NCI-H82 treated with DMSO at 0.1 percent for 48 hours (cell line): ENCODE measurements around the gene FBXO3.
"Not testable (repeated sequence)": the region's sequence is repeated elsewhere in the genome, so short reads cannot be mapped to it uniquely, and the experiment has no call there.

Experiments used
- DNase-seq: peaks from one replicate; lab custom pipeline; 2025; ENCODE audit not compliant: unreplicated experiment; lab: John Stamatoyannopoulos, UW

FBXO3 gene

GRCh38 chr11:33773987-33774735 is at the start of gene FBXO3:
FBXO3 (minus strand) TSS chr11:33774520; CDS start chr11:33774497, 23 bp downstream.
- peak; percentile 48 for DNase-seq

DNA sequence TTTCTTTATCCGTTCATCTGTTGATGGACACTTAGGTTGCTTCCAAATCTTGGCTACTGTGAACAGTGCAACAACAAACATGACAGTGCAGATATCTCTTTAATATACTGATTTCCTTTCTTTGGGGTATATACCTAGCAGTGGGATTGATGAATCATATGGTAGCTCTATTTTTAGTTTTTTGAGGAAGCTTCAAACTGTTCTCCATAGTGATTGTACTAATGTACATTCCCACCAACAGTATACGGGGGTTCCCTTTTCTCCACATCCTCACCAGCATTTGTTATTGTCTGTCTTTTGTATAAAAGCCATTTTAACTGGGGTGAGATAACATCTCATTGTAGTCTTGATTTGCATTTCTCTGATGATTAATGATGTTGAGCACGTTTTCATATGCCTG is 48.7 kb upstream of the FBXO3 start:
- not testable (repeated sequence) for DNase-seq

DNA sequence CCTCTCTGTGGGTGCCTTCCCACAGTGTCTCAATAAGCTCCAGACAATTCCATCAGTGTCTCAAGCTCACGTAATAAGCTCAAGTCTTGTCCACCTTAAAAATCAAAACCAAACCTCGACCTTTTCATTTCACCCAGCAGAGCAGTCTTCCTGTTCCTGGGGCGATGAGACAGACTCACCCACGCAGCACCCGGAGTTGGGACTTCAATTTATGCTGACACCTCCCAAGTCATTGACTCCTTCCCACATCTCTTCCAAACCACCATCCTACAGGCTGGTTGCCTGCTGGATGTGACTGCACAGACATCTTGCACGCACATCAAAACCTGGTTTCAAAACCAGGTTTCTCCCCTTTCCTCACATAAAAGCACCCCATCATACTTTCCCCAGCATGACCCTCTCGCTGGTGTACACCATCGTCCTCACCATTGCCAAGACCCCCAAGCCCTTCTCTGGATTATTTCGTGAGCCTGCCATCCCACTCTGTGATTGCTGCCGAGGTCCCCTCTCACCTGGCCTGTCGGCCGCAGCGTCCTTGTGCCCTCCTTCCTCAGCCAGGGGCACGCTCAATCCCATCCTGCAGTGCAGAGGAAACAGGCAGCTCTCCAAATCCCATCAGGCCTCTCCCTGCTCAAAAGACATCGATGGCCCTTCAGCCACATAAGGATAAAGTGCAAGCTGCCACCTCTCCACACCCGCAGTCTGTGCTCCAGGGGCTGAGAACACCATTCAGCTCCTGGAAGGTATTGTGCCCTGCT is 45.1 kb upstream of the FBXO3 start:
- no peak for DNase-seq

DNA sequence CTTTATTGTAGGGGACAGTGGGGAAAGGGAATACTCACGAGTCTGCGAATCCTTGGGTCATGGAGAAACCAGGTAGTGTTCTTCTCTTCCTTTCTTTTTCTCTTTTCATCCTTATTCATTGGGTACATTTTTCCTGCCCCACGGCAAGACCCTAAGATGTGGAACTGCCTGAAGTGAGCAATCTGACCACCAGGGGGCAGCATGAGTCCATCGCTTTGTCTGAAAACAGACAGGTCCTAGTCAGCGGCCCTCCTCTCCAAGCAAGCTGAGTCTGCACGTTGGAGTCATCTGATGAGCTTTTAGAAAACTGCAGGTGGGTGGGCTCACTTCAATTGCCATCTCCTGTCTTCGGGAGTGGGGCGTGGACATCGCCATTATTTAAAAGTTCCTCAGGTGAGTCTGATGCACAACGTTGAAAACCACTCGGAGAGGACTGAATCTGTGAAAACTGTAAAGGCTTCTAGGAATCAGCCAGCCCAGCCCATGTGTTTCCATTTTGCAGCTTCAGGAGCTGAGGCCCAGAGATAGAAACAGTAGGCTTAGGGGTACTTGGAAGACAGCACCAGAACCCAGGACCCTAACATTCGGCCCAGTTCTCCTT is 34.0 kb upstream of the FBXO3 start:
- DNase-seq = peak; percentile 40

DNA sequence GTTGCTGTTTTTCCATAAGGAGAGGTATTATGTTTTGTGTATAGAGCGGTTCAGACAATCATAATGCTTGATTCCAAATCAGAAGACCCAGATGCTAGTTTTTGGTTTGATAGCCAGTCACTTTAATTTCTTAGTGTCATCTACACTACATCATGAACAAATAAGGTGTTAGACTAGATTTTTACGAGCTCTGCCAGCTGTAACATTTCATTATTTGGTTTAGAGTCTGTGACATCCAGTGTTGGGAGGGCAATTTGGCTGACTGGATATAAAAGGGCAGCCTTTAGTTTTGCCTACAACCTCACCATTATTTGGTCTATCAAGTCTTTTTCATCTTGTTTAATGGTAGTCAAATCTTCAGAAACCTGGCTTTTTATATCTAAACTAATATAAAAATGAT is 30.2 kb upstream of the FBXO3 start:
- DNase-seq = no peak

- peak; percentile 79 for DNase-seq
Observed at GRCh38 chr11:33802194-33802950, 28.1 kb upstream of the FBXO3 start.

DNA sequence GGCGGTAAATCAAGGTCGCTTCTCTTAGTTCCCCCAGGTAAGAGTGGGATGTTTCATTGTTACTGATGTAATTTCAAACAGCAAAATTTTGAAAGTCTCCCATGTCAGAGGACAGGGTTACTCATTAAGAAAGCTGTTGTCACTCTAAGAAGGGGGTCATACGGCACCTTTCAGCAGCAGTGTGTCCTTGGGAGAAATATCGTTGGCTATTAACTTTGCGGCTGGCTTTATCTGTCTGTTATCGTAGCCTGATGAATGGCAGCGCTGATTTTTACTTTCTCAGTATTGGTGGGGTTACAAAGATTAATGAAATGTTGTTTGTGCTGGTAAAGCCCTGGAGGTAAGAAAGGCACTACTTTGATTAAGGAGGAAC is 27.5 kb upstream of the FBXO3 start:
- no peak for DNase-seq

DNA sequence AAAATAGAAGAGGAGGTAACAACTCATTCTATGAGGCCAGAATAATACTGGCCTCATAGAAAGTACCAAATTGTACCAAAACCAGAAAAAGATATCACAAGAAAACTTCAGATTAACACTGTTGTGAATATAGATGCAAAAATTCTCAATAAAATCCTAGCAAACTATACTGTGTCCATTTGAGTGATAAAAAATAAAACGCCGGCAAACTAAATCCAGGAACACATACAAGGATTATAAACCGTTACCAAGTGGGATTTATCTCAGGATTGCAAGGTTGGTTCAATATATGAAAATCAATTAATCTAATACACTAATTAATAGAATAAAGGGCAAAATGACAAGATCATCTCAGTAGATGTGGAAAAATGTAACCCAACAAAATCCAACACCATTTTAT is 23.6 kb upstream of the FBXO3 start:
- DNase-seq = no peak

DNA sequence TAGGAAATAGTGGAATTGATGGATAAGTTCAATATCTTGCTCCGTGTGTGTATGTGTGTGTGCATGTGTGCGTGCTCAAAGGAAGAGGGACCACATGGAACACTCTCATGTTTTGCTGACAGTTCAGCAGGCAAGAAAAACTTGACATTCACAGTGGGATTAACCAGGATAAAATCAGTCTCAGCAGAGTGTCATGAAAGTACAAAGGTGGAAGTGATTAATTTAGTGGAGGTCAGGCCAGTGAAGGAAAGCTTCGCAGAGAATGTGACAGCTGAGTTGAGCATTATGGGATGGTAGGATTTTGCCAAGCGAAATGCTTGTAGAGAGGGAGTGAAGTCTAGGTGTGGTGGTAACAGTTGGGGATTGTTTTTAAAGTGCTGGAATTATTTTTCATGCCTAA is 15.7 kb upstream of the FBXO3 start:
- peak; percentile 51 for DNase-seq

GRCh38 chr11:33788095-33788494 is 13.8 kb upstream of the FBXO3 start:
- not testable (repeated sequence) for DNase-seq

DNA sequence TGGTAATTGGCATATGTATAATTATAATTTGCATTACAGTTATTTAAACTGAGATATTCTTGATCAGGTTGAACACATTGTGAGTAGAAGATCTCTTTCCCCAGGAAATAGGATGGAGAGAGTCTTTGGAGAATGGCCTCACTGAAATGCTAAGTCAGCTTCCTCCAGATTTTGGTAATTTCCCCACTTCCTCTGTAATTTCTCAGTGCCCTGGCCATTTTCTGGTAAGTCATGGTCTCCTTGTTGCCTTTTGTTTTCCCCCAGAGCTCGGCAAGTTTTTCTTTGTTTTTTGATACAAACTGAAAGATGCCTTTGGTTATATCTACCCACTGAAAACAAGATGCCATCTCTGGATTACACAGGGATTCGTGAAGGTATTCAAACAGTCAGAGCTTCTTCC is 12.8 kb upstream of the FBXO3 start:
- DNase-seq = no peak

GRCh38 chr11:33785609-33786008 is 11.3 kb upstream of the FBXO3 start:
- no peak for DNase-seq

GRCh38 chr11:33779849-33780528 is 5.7 kb upstream of the FBXO3 start:
- DNase-seq = no peak

DNA sequence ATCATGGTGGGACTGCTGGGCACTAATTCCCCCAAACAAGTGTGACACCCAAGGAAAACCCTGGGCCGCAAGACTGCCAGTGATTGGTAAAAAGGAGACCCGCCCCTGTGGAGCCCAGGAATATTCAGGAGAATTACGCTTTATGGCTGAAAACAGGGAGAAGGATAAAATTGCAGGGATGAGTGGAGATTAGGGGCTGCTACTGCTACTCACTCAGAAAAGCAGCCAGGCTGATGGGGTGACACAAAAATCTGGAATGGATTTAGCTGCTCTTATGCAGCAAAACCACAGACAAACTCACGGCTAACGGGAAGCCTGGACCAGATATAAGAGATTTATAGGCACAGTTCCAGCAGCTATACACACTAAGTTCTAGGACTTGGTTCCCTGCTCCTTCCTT is 4.4 kb upstream of the FBXO3 start:
- DNase-seq = peak; percentile 46

DNA sequence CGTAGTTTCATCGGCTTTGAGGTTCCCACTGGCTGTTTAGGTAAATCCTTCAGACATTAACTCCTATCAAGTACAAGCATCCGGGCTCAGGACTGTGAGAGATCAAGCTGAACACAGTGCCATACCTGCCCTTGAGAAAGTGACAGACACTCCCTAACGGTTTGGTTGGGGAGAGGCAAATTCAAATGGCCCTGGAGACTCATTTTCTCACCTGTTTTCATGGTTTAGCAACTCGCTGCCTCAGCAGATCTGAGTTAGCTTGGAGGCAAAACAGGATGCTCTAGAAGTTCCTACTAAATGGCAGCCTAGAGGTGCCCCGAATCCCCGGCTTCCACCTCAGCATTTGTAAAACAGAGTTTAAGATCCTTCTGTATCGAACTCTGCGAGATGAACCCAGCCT is 3.6 kb upstream of the FBXO3 start:
- DNase-seq = no peak

GRCh38 chr11:33775832-33776470 is 1.6 kb upstream of the FBXO3 start:
- no peak for DNase-seq

GRCh38 chr11:33775467-33775807 is 1.1 kb upstream of the FBXO3 start:
- no peak for DNase-seq

DNA sequence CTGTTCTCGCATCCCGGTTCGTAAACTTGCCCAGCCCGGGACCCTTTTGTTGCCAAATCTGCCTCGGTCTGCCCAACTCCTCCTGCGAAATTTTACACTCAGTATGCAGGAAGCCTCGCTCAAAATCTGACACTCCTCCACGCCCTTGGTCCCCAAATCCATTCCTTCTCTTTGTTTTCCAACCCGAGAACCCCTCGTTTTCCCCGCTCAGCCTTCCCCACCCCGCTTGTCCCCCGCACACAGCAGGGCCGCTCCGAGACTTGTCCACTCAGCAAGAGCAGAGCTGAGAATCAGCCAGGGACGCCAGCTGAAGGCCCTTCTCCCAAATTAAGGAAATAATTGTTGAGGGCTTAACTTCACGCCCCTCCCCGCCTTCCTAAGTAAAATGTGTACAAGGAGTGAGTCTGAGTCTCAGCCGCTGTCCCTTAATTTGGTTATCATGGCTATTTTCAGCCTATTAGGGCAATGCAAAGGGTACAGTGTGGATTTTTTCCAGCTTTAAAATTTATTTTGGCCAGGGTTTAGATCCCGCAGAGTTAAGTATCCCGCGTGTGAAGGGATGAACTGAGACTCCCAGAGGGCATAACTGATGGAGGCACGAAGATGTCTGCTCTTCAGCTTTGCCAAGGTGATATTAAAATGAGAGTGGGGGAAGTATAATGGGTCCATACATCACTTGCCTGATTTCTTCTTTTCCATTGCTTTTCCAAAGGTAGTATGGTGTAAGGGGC is 581 bp upstream of the FBXO3 start:
- DNase-seq = no peak

GRCh38 chr11:33773404-33773986 is 825 bp downstream of the FBXO3 start:
- no peak for DNase-seq
